SK-N-SH (cell line): Measurements from ENCODE around the gene BORCS5. TPM values are rescaled to one million over a fixed set of nuclear protein-coding genes. Genes with fewer than 3 reads are reported as not detected.
A peak's percentile ranks its signal among the peaks of the same experiment; 100 is the strongest.

Experiments used
- CTCF ChIA-PET: fragments of 300-600, 350-600 bp; formaldehyde crosslinking; extraction: SDS; loops from one replicate; lab custom pipeline; 2021; lab: Yijun Ruan, JAX
- POLR2A ChIA-PET: fragments of 350-600 bp; sonication (Branson Sonifier 250); formaldehyde crosslinking; extraction: SDS; loops from one replicate; lab custom pipeline; 2020; ENCODE audit warnings: antibody characterized with exemption, inconsistent platforms; lab: Yijun Ruan, JAX
- DNase-seq: peaks from one replicate; pipeline ENCODE4 v3.0.0; 2012
- H2AFZ ChIP-seq: fragments of 200-600 bp; sonication (generic); 2 replicates; pipeline ENCODE4 v1.8.1; 2016; ENCODE audit warnings: antibody characterized with exemption, mild to moderate bottlenecking, low read depth
- H3F3A ChIP-seq: fragments of 200-600 bp; sonication (generic); replicated peaks from 2 replicates; pipeline ENCODE3; 2016; ENCODE audit warnings: antibody characterized with exemption, mild to moderate bottlenecking; ENCODE audit not compliant: insufficient read depth
- H3K27ac ChIP-seq, 2 experiments: fragments of 200-500 bp in 1 of 2; fragments of 200-600 bp in 1 of 2; sonication (Bioruptor generic) in 1 of 2; sonication (generic), shearing (Covaris generic) in 1 of 2; 2 replicates each; pipeline versions ENCODE4 v1.5.1 to v1.6.1; 2014 to 2016; ENCODE audit warnings: low read depth in 2 of 2, inconsistent platforms in 1 of 2, low read length in 1 of 2, mild to moderate bottlenecking in 1 of 2, mixed read lengths in 1 of 2
- H3K27me3 ChIP-seq: fragments of 200-600 bp; sonication (generic), shearing (Covaris generic); 2 replicates; pipeline ENCODE4 v1.6.1; 2016; ENCODE audit warnings: mixed run types; ENCODE audit not compliant: insufficient read depth
- H3K36me3 ChIP-seq, 2 experiments: fragments of 200-500 bp in 1 of 2; fragments of 200-600 bp in 1 of 2; sonication (Bioruptor generic) in 1 of 2; sonication (generic) in 1 of 2; replicated peaks in 1 of 2; 2 replicates each; pipeline versions ENCODE3 to v1.5.1; 2014 to 2016; ENCODE audit warnings: low read length in 1 of 2, mild to moderate bottlenecking in 1 of 2; ENCODE audit not compliant: insufficient read depth in 2 of 2, control insufficient read depth in 1 of 2
- H3K4me1 ChIP-seq, 2 experiments: fragments of 200-500 bp in 1 of 2; fragments of 200-600 bp in 1 of 2; sonication (Bioruptor generic) in 1 of 2; sonication (generic), shearing (Covaris generic) in 1 of 2; 2 replicates each; pipeline versions ENCODE4 v1.5.1 to v1.6.1; 2014 to 2016; ENCODE audit warnings: low read depth in 1 of 2, low read length in 1 of 2, mixed run types in 1 of 2; ENCODE audit not compliant: insufficient read depth in 2 of 2, control insufficient read depth in 1 of 2
- H3K4me2 ChIP-seq: fragments of 200-600 bp; sonication (generic), shearing (Covaris generic); 2 replicates; pipeline ENCODE4 v1.6.1; 2017; ENCODE audit warnings: mixed run types
- H3K4me3 ChIP-seq, 2 experiments: fragments of 200-500 bp in 1 of 2; fragments of 200-600 bp in 1 of 2; sonication (Bioruptor generic) in 1 of 2; sonication (generic), shearing (Covaris generic) in 1 of 2; 2 replicates each; pipeline versions ENCODE4 v1.5.1 to v1.8.1; 2014 to 2016; ENCODE audit warnings: low read depth in 2 of 2, inconsistent platforms in 1 of 2, low read length in 1 of 2, mild to moderate bottlenecking in 1 of 2, mixed read lengths in 1 of 2, moderate library complexity in 1 of 2
- H3K79me2 ChIP-seq: fragments of 200-600 bp; sonication (generic); 2 replicates; pipeline ENCODE4 v1.8.1; 2017; ENCODE audit warnings: mild to moderate bottlenecking; ENCODE audit not compliant: insufficient read depth
- H3K9ac ChIP-seq: fragments of 200-600 bp; sonication (generic); 2 replicates; pipeline ENCODE4 v1.6.1; 2017; ENCODE audit warnings: mixed run types
- H3K9me2 ChIP-seq: fragments of 200-600 bp; sonication (generic); 2 replicates; pipeline ENCODE4 v1.6.1; 2017; ENCODE audit warnings: mixed run types
- H3K9me3 ChIP-seq: fragments of 200-600 bp; sonication (generic); 2 replicates; pipeline ENCODE4 v1.6.1; 2017; ENCODE audit warnings: mixed run types, mild to moderate bottlenecking, moderate library complexity
- H4K20me1 ChIP-seq: fragments of 200-600 bp; sonication (generic); 2 replicates; pipeline ENCODE4 v1.6.1; 2017; ENCODE audit warnings: mild to moderate bottlenecking, mixed run types; ENCODE audit not compliant: insufficient read depth
- CHD2 ChIP-seq: fragments of 150-350 bp; IDR thresholded peaks from 2 replicates; pipeline ENCODE4 v1.6.1; 2018; ENCODE audit warnings: low read length; ENCODE audit not compliant: partially characterized antibody
- CTCF ChIP-seq: fragments of 200-600 bp; sonication (generic); IDR thresholded peaks from 2 replicates; pipeline ENCODE4 v1.6.1; 2017; ENCODE audit warnings: antibody characterized with exemption, mild to moderate bottlenecking, moderate library complexity
- ELF1 ChIP-seq: IDR thresholded peaks from 2 replicates; pipeline ENCODE4 v1.4.0; 2012
- EP300 ChIP-seq, 2 experiments: IDR thresholded peaks; 2 replicates each; pipeline versions ENCODE4 v1.4.0 to v1.6.1; 2012; ENCODE audit warnings: borderline replicate concordance in 1 of 2, low read depth in 1 of 2, low read length in 1 of 2
- EZH2phosphoT487 ChIP-seq: fragments of 200-600 bp; sonication (generic); IDR thresholded peaks from 2 replicates; pipeline ENCODE4 v1.6.1; 2017; ENCODE audit warnings: low read depth, mixed run types, mild to moderate bottlenecking, antibody characterized with exemption, moderate library complexity, borderline replicate concordance
- FOSL2 ChIP-seq: IDR thresholded peaks from 2 replicates; pipeline ENCODE4 v1.4.0; 2012; ENCODE audit warnings: low read depth, mild to moderate bottlenecking, moderate library complexity, borderline replicate concordance
- FOXJ3 ChIP-seq: sonication (generic); formaldehyde crosslinking; IDR thresholded peaks from 2 replicates; pipeline ENCODE4 v1.5.1; 2020; ENCODE audit warnings: mild to moderate bottlenecking, missing genetic modification reagents
- FOXM1 ChIP-seq: IDR thresholded peaks from 2 replicates; pipeline ENCODE4 v1.4.0; 2012; ENCODE audit warnings: low read depth, mild to moderate bottlenecking
- GABPA ChIP-seq: IDR thresholded peaks from 2 replicates; pipeline ENCODE4 v1.4.0; 2012; ENCODE audit warnings: low read depth, mild to moderate bottlenecking
- GATA2 ChIP-seq: sonication (generic); formaldehyde crosslinking; IDR thresholded peaks from 2 replicates; pipeline ENCODE4 v1.5.0; 2020; ENCODE audit warnings: mild to moderate bottlenecking, missing genetic modification reagents
- IRF3 ChIP-seq: fragments of 150-350 bp; IDR thresholded peaks from 2 replicates; pipeline ENCODE4 v1.6.1; 2016; ENCODE audit warnings: mild to moderate bottlenecking, low read depth, low read length
- JUND ChIP-seq: IDR thresholded peaks from 2 replicates; pipeline ENCODE4 v1.4.0; 2012
- MAX ChIP-seq: IDR thresholded peaks from 2 replicates; pipeline ENCODE4 v1.4.0; 2012; ENCODE audit warnings: low read depth
- MEF2A ChIP-seq: IDR thresholded peaks from 2 replicates; pipeline ENCODE4 v1.4.0; 2012; ENCODE audit warnings: low read depth, borderline replicate concordance
- MXI1 ChIP-seq: IDR thresholded peaks from 2 replicates; pipeline ENCODE4 v1.6.1; 2012; ENCODE audit warnings: mild to moderate bottlenecking, low read depth, low read length, improper control_type of control experiment
- NFIC ChIP-seq: IDR thresholded peaks from 2 replicates; pipeline ENCODE4 v1.4.0; 2012; ENCODE audit warnings: borderline replicate concordance
- NRF1 ChIP-seq: IDR thresholded peaks from 2 replicates; pipeline ENCODE4 v1.6.1; 2012; ENCODE audit warnings: low read depth, mild to moderate bottlenecking, low read length
- POLR2AphosphoS5 ChIP-seq: IDR thresholded peaks from 2 replicates; pipeline ENCODE4 v1.6.1; 2012; ENCODE audit warnings: low read depth, low read length
- RCOR1 ChIP-seq: fragments of 150-350 bp; IDR thresholded peaks from 2 replicates; pipeline ENCODE4 v1.6.1; 2017; ENCODE audit warnings: antibody characterized with exemption, low read length
- REST ChIP-seq: IDR thresholded peaks from 2 replicates; pipeline ENCODE4 v1.6.1; 2012; ENCODE audit warnings: mild to moderate bottlenecking, low read depth, low read length, moderate library complexity
- RXRA ChIP-seq: IDR thresholded peaks from 2 replicates; pipeline ENCODE4 v1.4.0; 2012; ENCODE audit warnings: low read depth, mild to moderate bottlenecking, borderline replicate concordance
- SIN3A ChIP-seq: IDR thresholded peaks from 2 replicates; pipeline ENCODE4 v1.6.1; 2012; ENCODE audit warnings: low read depth, mild to moderate bottlenecking, low read length, moderate library complexity, borderline replicate concordance
- TCF12 ChIP-seq: IDR thresholded peaks from 2 replicates; pipeline ENCODE4 v1.4.0; 2012
- TEAD4 ChIP-seq: IDR thresholded peaks from 2 replicates; pipeline ENCODE4 v1.4.0; 2012; ENCODE audit warnings: mild to moderate bottlenecking, borderline replicate concordance; ENCODE audit not compliant: insufficient read depth
- USF1 ChIP-seq: IDR thresholded peaks from 2 replicates; pipeline ENCODE4 v1.4.0; 2012; ENCODE audit warnings: low read depth, borderline replicate concordance
- USF2 ChIP-seq: fragments of 150-350 bp; IDR thresholded peaks from 2 replicates; pipeline ENCODE4 v1.6.1; 2017; ENCODE audit warnings: antibody characterized with exemption, low read length, low read depth, borderline replicate concordance
- YY1 ChIP-seq: IDR thresholded peaks from 2 replicates; pipeline ENCODE4 v1.4.0; 2012; ENCODE audit warnings: low read depth, mild to moderate bottlenecking
- WGBS: methylation state at CpG from one replicate; pipeline ENCODE4 v1.1.6; 2017; ENCODE audit warnings: low lambda C conversion rate; 5-methylcytosine and 5-hydroxymethylcytosine counted together
- polyA plus RNA-seq, 3 experiments: library from polyadenylated mRNA; depleted of rRNA; stranded (reverse); fragments of >200 nt; gene quantifications; 2 replicates each; pipeline ENCODE4 v1.2.3, GENCODE V29; 2012

Gene BORCS5
- polyA plus RNA-seq, 1 of the 3 experiments (the other 2 are of a cell fraction): 16.3 TPM

GRCh38 chr12:12392413-12392812 lies 35.5 kb downstream of the BORCS5 start:
- H3F3A ChIP-seq: no peaks in the 10 kb centered on the region
- peak overlapping the region in 1 of 2 experiments; percentile 59; a peak in 2 of 4 replicates for H3K27ac ChIP-seq
- WGBS: 71% methylated on average over 2 of the region's 2 CpGs
- TF ChIP-seq ELF1 (no peak), POLR2AphosphoS5 (no peak), NFIC (no peak), MAX (no peak), NRF1 (no peak), MEF2A (no peak), GATA2 (peak; percentile 74), USF1 (no peak), JUND (no peak), USF2 (no peak), TCF12 (no peak; the same call in 1 of the 2 replicates), FOXM1 (no peak), CTCF (no peak), FOSL2 (no peak), CHD2 (peak; percentile 13), REST (no peak), TEAD4 (no peak), EP300 (IDR thresholded peaks at IDR 0.05; ENCODE audit: borderline replicate concordance in 1 of 2, low read depth in 1 of 2, low read length in 1 of 2) (peak in 1 of 2 experiments; percentile 59; a peak in 2 of 4 replicates), YY1 (no peak), RXRA (no peak), GABPA (no peak), MXI1 (no peak), FOXJ3 (CRISPR knock-in tag) (no peak), RCOR1 (peak; percentile 64; the same call in 1 of the 2 replicates), IRF3 (no peak), EZH2phosphoT487 (no peak), SIN3A (no peak)
- no peak overlapping the region for H3K4me2 ChIP-seq
- H3K27me3 ChIP-seq: no peaks in the 10 kb centered on the region
- H3K36me3 ChIP-seq: no peaks in the 10 kb centered on the region
- H3K4me1 ChIP-seq: peaks cover 6 to 11% of the 10 kb centered on the region in 2 experiments; a peak in 3 of 4 replicates
- H3K9ac ChIP-seq: no peak overlapping the region
- H3K4me3 ChIP-seq: no peak overlapping the region
- H2AFZ ChIP-seq: no peak overlapping the region
- peak; percentile 43 for DNase-seq
- no peaks in the 10 kb centered on the region for H3K79me2 ChIP-seq
- ChIA-PET CTCF (no interaction called here), POLR2A (interaction anchor here (0.6 kb wide), 1 partner anchor 779 kb away, joined by 4 read pairs; no protein-coding TSS in a partner anchor)
- no peaks in the 10 kb centered on the region for H3K9me2 ChIP-seq
- no peaks in the 10 kb centered on the region for H4K20me1 ChIP-seq
- no peaks in the 10 kb centered on the region for H3K9me3 ChIP-seq
